ENCODE data around the gene ENTR1.
A peak's percentile ranks its signal among the peaks of the same experiment; 100 is the strongest.

ENTR1 gene, protein sequence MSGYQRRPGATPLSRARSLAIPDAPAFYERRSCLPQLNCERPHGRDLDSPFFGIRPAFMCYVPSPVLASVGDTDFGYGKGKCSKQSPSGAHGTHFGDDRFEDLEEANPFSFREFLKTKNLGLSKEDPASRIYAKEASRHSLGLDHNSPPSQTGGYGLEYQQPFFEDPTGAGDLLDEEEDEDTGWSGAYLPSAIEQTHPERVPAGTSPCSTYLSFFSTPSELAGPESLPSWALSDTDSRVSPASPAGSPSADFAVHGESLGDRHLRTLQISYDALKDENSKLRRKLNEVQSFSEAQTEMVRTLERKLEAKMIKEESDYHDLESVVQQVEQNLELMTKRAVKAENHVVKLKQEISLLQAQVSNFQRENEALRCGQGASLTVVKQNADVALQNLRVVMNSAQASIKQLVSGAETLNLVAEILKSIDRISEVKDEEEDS

DNA sequence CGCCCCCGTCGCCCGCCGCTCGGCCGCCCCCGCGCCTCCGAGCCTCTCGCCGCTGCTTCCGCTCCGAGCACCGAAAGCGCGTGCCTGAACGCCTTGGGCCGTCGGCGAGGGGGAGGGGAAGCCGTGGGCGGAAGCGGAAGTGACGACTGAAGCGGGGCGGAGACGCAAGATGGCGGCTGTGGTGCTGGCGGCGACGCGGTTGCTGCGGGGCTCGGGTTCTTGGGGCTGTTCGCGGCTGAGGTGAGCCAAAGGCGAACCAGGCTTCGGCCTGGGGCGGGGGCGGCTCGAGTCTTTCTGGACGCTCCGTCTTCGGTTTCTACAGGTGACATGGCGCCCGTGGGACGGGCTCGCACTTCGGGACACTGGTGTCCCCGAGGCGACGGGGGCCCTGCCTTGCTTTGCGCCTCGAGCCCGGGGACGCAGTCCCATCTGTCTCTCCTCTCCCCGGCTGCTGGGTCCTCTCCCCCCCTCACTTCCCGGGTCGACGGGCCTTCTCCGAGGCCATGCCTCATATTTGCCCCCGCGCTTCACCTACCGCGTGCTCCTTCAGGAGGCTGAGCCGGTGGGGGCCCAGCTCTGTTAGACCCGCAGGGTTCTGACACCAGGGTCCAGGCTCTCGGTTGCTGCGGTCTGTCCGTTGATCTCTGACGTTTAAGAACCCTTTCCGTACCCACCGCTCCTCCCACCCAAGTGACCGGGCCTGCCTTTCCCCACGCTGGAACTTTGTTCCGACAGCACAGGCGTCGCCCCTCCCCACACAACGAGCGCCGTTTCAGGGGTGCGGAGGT is at the start of gene ENTR1, which contains the start of gene PMPCA:
ENTR1 (minus strand) TSS at position 115 of the 788 bp plus-strand sequence. CDS start 217 bp downstream, outside the sequence.
PMPCA (plus strand) TSS at position 159 of the 788 bp plus-strand sequence; CDS start at position 170, 11 bp downstream.
- peak; percentile 92 to 98 for DNase-seq (ENCODE audit: low read depth in 2 of 2)

DNA sequence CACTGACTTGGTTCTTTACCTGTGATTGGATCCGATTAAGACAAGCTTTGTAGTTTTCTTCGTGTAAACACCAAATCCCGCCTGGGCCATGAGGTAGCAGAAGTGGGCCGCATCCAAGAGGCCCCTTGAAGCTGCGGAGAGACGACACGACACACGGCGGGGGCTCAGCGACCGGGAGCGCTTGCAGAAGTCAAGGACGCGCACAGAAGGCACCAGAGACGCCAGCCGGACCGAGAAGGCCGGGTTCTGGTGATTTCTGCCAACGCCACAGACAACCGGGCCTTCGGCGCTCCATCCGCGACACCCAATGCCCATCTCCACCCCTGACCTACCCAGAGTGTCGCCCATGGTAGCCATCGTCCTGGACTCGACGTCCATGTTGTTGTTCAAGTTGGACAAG is 49.0 kb upstream of the ENTR1 start:
- no peak for DNase-seq (ENCODE audit: low read depth in 2 of 2)

DNA sequence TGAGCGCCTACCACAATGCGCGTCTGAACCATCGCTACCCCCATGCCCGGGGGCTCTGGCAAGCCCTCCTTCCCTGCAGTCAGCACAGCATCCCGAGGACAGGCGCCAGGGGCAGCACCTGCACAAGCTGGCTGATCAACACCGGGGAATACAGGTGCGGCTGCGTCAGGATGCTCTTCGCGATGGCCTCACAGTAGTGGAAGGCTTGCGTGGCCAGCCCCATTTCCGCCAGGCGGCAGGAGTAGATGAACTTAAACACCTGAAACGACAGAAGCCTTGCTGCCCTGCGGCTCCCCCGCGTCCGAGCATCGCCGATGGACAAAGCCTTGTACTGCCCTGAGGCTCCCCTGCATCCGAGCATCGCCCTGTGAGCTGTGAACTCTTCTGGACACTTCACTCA is 46.9 kb upstream of the ENTR1 start:
- DNase-seq (ENCODE audit: low read depth in 2 of 2), result no peak

DNA sequence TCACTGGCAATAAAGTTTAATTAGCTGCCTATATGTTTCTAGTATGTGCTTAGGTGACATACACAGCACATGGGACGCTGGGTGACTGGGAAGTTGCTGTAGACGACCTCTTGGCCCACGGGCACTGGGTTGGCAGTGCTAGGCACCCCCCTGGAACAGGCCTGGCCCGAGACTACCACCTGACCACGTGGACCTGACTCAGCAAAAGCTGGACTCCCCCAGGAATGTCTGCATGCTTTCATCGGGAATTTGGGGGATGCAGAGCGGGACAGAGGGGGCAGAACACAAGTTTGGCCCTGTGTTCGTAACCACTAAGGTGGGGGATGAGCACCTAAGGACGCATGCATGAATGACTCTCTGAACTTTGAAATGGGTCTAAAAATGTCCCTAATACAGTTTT is 45.8 kb upstream of the ENTR1 start:
- no peak for DNase-seq (ENCODE audit: low read depth in 2 of 2)

DNA sequence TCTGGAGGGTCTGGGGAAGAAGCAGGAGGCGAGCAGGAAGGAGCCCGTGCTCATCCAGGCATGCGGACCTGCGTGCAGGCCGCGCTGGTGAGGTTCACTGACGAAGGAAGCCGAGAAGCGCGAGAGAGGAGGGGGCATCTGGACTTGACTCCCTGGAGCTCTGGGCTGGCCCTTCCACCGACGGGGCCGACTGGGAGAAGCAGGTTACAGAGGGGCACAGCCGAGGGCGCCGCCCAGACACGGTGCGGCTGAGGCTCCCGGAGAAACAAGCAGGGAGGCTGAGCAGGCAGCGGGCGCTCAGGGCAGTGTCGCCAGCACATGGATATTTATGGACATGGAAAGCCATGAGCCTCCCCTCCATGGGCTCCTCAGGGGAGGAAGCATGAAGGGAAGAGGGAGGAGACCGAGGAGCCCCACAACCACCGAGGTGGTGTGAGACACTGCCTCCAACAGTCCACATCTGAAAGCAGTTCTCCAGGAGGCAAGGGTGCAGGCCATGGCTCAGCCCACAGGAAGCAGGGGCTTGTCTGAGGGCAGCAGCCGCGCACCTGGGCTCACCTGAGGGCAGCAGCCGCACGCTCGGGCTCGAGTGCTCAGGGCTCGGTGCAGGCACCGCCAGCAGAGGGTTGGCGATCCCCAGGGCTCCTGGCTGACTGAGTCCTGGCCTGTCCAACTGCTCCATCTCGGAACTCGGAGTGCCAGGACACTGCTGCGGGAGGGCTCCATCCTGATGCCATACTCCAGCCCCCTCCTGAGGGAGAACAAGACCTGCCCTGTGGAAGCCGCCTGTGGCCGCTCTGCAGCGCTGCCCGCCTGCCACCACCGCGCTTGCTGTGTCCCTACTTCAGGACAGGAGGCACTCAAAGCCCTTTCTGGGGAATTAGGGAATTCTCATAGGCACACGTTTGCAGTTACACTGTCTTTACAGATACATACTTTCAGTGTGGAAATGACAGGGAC is 44.9 kb upstream of the ENTR1 start:
- no peak for DNase-seq (ENCODE audit: low read depth in 2 of 2)

DNA sequence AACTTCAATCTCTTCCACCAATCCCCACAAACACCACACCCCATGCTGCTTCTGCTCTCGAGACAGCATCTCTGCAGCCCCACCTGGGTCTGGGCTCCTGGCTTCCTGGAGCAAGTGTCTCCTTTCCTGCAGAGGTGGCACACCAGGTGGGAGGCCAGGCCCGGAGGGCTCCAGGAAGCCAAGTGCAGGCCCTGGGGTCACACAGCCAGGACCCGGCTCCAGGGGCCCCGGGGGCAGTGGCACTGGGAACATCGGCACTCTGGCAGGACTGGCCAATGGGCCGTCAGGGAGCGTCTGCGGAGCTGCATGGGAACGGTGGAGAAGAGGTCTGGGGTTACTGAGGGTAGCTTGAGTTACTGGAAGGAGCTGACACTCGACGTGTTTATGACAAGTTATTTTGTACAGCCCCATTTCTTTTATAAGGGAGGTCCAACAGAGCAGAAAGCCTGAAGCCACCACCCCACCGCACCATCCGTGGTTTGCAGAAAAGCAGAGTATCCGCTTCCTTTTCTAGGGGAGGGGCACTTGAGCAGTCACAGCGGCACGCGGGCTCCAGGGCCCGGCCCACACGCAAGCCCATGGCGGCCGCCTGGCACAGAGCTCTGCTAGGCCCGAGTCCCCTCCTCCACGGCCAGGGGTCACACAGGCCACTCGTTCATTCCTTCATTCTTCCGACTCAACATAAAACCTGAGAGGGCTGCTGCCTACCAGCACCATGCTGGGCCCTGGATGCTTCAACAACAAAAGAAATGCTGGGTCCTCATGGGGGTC is 43.8 kb upstream of the ENTR1 start:
- DNase-seq (ENCODE audit: low read depth in 2 of 2), result no peak

DNA sequence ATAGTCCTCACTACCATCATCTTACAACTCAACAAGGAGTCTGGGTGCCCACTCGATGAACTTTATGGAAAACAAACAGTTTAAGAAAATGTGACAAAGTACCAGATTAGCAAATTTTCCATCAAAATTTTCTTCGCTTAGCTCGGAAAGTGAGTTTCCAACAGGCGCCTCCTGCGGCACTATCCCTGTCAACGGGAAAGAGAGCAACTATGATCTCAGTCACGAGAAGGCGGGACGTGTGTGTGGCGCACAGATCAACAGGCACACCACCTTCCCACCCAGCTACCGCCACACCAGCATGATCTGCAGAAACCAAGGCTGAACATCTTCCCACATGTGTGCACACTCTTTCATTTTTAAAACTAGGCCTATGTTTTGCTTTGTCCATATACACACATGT is 42.9 kb upstream of the ENTR1 start:
- DNase-seq (ENCODE audit: low read depth in 2 of 2), result no peak

DNA sequence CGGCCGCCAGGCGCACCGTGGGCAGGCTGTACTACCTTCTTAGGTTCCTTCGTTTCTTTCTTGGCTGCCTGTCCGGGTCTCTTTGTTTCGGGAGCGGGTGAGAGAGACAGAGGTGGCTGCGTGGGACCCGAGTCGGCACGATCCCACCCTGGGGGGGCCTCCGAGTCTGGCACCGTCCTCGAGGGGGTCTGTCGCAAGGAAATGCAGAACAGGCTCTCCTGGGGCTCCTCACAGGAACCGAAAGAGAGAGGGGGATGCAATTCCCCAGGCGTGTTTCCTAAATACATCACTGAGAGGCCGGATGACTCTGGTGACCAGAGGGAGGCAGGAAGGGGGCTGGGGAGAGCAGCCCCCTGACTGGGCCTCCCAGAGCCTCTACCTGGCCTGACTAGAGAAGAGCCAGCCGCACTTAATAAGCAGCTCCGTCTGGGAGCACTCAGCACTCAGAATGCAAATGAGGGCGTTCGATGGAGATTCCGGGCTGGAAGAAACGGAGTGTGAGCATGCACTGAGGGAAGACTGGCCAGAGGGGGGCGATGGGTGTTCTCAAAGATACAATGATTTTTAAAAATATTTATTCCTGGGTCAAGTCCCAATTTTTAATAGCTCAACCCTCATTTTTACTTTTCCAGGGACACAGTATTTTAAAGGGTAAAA is 40.9 kb upstream of the ENTR1 start:
- no peak for DNase-seq (ENCODE audit: low read depth in 2 of 2)

DNA sequence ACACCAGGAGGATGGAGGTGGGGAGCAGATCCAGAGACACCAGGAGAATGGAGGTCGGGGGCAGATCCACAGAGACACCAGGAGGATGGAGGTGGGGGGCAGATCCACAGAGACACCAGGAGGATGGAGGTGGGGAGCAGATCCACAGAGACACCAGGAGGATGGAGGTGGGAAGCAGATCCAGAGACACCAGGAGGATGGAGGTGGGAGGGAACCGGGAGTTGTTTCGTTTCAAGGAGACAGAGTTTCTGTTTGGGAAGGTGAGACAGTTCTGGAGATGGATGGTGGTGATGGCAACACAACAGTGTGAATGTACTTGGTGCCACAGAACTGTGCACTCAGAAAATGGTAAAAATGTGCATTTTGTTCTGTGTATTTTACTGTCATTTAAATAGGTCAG is 38.2 kb upstream of the ENTR1 start:
- DNase-seq (ENCODE audit: low read depth in 2 of 2), result no peak

DNA sequence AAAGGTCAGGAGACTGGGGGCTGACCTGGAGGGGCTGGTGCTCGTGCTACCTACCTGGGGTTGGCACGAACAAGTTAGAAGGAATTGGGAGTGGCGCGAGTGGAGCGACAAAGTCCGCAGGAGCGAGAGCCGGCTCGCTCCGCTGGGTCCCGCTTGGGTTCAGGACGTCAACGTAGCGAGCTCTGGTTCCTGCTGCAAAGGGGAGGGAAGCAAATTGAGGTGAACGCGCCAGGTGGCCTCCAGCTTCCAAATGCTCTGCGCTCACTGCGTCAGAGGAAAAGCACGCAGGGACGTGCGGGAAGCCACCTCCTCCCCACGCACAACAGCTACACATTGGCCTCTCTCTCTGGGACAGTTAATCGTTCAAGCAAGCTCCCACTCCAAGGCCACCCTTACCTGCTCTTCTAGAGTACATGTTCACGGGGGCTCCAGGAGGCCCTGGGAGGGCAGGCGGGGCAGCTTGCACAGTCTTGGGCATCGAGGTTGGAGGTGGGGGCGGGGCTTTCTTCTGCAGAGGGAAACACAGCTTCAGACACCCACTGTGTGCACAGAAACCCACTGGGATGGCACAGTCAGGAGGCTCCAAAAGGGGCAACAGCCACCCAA is 36.9 kb upstream of the ENTR1 start:
- no peak for DNase-seq (ENCODE audit: low read depth in 2 of 2)

DNA sequence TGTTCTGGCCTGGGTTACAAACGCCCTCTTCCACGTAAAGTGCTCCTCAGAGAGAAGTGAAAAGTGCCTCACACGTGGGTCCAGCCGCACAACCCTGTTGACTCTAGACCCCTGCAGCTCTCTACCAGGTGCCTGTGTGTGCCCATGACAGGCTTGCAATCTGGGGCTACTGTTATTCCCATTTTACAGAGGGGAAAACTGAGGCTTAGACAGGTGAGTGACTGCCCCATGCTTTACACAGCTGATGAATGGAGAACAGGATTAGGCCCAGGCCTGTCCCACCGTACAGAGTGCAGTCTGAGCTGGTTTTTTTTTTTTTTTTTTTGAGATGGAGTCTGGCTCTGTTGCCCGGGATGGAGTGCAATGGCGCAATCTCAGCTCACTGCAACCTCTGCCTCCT is 35.4 kb upstream of the ENTR1 start:
- no peak for DNase-seq (ENCODE audit: low read depth in 2 of 2)

DNA sequence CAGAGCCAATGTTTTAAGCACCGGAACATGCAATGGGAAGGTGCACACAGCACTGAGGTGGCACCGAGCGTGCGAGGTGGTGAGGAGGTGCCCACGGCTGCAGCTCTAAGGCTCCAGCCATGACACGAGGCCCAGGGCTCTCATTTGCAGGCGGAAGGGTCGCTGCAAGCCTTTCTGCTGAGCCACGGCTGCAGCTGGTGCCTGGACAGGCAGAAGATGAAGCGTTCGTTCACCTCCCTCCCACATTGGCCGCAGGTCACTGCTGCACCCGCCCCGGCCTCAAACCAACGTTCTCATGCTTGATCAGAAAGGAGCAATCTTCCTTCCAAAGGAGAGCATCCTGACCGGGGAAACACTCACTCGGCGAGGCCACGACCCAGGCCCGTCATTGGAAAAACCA is 33.7 kb upstream of the ENTR1 start:
- no peak for DNase-seq (ENCODE audit: low read depth in 2 of 2)

DNA sequence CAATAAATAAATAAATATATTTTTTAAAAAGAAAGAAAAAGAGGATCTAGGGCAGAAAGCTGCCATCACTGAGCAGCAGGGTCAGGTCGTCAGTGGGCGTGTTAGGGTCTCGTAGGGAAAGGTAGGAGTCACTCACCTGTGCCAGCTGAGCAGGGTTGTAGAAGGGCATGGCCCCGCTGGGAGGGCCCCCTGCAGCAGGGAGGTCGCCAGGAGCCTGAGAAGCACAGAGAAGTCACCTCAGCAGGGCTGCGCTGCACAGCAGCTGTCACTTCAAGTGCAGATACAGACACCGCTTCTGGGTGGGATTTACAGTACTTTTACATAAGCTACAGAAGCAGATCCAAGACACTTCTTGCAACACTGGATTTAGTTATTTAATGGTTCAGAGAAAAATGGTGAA is 33.3 kb upstream of the ENTR1 start:
- DNase-seq (ENCODE audit: low read depth in 2 of 2), result no peak

DNA sequence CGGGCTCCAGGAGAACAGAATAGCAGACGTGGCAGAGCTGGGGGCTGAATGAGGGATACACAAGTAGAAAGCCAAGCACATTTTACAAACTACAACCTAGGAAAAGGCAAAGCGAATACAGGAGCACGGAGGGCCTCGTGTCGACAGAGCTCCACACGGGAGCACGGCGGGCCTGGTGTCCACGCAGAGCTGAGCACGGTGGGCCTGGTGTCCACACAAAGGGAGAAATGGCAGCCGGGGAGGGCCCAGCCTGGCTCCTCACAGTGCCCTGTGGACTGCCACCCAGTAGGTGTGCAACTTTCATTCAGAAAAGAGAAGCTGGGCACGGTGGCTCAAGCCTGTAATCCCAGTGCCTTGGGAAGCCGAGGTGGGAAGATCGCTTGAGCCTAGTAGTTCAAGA is 32.7 kb upstream of the ENTR1 start:
- no peak for DNase-seq (ENCODE audit: low read depth in 2 of 2)

DNA sequence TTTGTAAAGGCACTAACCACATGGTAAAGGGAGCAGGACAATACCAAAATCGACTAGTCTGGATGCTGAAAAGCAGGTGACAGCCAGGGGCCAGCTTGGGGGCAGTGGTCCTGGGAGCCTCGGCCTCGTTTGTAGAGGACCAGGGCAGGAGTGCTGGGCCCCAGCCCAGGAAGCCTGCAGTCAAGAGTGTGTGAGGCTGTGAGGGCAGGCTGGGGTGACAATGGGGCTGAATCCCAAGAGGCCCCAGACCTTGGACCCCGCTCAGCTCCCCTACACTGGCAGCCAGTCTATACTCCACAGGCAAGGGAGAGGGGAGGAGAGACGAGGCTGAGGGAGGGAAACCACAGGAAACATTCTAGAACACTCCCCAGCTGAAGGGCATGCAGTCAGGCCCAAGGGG is 31.9 kb upstream of the ENTR1 start:
- no peak for DNase-seq (ENCODE audit: low read depth in 2 of 2)

DNA sequence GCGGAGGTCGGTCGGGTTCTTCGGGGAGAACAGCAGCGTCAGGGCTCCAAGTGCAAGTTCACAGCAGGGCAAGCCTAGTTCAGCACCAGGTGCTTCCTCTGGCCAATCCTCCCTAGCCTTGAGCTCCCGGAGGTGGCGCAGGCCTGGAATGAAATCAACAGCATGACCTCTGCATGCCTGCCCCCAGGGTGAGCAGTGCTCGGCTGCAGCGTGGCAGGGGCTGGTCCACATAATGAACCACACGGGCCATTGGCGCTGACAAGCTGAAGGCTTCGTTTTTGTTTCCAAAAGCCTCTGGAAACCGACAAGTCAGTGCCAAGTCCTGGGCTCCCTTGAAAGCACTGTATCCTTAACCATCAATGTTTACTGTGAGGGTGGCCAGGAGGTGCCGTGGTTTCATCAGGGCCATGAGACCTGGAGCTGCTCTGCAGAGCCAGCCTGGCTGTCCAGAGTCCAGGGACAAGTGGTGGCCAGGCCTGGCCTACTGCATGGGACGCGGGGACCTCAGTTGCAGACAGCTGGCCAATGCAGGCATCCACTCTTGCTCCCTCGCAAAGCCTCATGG is 31.3 kb upstream of the ENTR1 start:
- no peak for DNase-seq (ENCODE audit: low read depth in 2 of 2)

DNA sequence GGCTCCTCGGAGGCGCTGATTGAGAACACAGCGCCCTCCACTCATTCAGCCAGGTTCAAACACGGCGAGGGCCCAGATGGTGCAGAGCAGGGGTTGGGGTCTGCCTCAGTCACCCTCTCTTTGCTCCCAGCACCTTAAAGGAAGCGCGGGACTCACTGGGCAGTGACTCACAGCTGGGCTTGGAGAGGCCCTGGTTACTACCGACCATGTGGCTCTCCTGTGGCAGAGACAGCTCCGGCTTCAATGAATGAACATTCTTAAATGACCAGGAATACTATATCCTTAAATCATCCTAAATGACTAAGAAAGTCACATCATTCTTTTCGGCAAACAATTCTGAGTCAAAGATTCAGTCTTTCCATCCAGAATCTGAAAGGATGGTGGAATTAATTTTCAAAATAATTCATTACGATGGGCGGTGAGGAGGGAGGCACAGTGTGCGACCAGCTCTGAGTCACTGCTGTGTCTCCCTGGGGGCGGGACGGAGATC is 30.8 kb upstream of the ENTR1 start:
- DNase-seq (ENCODE audit: low read depth in 2 of 2), result no peak

DNA sequence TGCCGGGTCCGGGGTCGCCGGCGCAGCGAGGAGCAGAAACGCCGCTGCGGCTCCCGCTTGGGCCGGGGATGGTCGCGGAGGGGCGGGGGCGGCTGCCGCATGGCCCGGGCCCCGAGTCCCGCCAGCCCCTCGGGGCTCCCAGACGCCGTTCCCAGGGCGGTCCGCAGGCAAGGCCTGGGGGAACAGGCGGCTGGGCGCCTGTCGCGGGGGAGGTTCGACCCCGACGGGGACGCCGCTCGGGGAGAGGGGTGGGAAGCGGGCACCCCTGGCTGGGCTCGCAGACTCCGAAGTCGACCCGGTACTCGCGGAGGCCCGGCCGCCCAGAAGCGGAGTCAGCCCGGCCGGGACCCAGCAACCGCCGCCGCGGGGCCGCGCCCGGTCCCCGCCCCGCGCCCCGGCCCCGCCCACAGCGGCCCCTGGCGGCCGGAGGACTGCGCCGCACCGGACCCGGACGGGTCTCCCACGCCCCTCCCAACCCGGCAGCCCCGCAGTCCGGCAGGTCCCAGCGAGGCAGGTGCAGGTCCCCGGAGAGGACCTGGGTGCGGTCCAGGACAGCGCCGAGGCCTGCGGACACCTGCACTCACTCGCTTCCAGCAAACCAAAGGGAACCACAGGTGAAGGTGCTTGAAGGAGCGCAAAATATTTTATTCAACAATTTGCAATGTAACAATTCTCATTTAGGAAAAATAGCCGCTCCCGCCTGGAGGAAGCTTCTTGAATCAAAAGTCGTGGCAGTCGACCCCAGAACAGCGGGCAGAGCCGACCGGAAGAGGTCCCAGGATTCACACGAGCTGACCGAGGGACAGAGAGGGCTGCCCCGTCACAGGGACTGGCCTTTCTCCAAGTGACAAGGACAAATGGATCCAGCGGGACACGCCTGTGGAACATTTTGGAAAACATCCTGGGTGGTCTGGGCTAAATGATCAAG is 29.3 kb upstream of the ENTR1 start, which contains the start of gene INPP5E:
INPP5E (minus strand) TSS at position 365 of the 928 bp plus-strand sequence. CDS start 426 bp downstream, outside the sequence.
- DNase-seq (ENCODE audit: low read depth in 2 of 2), result peak; percentile 56 to 74

Data from stimulated activated CD4-positive, alpha-beta T cell treated with anti-CD3 and anti-CD28 coated beads, Interleukin-12 subunit alpha, Interleukin-12 subunit beta, amount 100 ng/mL, for 24 hours (primary cell).